ENCODE results near the gene VTI1B. TPM values are rescaled to one million over a fixed set of nuclear protein-coding genes. Genes with fewer than 3 reads are reported as not detected.

The VTI1B gene
- total RNA-seq, 5 donors from 2014 or later (not counting 1 experiment from before 2014, with no cell fraction given) = 41.6 to 66.9 (median 54.7) TPM

DNA sequence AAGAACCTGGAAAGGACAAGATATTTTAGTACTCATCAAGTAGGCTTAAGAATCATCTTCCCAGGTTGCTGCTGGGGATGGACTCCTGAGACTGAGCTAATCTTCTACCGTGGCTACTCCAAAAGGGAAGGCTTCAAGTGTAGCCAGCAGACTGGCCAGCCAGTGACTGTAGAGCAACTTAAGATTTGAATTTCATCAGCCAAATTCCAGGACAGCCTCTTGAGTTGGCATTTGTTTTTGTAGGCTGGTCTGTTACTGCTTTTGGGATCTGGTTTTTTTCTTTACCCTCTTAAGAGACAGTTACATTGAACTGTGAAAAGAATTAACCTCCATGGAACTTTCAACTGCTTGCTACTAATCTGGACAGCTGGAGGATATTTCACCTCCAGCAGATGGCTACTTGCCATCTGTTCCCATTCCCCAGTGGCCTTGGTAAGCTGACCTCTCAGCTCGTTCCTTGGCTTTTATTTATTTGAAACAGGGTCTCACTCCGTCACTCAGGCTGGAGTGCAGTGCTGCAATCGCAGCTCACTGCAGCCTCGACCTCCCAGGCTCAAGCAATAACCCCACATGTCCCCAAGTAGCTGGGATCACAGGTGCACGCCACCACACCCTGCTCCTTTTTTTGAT lies 20.7 kb downstream of the VTI1B start:
- DNase-seq (no peak), ATAC-seq (replicated peaks in 1 of 4) (no peak)
- Mint-ChIP-seq H3K4me3 (no peak overlapping the region), H3K27ac (no peak overlapping the region), H3K4me1 (no peaks in the 10 kb centered on the region), H3K27me3 (no peaks in the 10 kb centered on the region), H3K9me3 (no peaks in the 10 kb centered on the region), H3K36me3 (peaks cover 42% of the 10 kb centered on the region)
- Histone ChIP-seq H3K27me3 (replicated peaks in 1 of 2; ENCODE audit: control insufficient read depth in 2 of 2, extremely low read depth in 1 of 2, insufficient read depth in 2 of 2, low read length in 1 of 2) (no peaks in the 10 kb centered on the region), H3K4me3 (ENCODE audit: control insufficient read depth in 1 of 2, extremely low read depth in 1 of 2, low read length in 1 of 2) (no peak overlapping the region), H3K9me3 (no peaks in the 10 kb centered on the region), H3K27ac (ENCODE audit: low read length) (no peak overlapping the region), H3K4me1 (ENCODE audit: control insufficient read depth in 1 of 2, extremely low read depth in 1 of 2, insufficient read depth in 2 of 2, low read length in 2 of 2) (no peaks in the 10 kb centered on the region), H3K36me3 (ENCODE audit: control insufficient read depth in 2 of 2, extremely low read depth in 1 of 2, insufficient read depth in 1 of 2, low read length in 1 of 2) (peaks cover 9 to 89% of the 10 kb centered on the region in 2 donors)
- 100% methylated on average over 2 of the region's 6 CpGs for WGBS (ENCODE audit: insufficient coverage)
- CTCF ChIA-PET = interaction anchor here (0.6 to 1.5 kb wide), 5 partner anchors 9 to 109 kb away, joined by 3 to 6 read pairs (median 3); no protein-coding TSS in a partner anchor
- POLR2A ChIA-PET = interaction anchor here in 1 of 2 donors (0.6 kb wide), 1 partner anchor 106 kb away, joined by 3 read pairs; no protein-coding TSS in a partner anchor

- Histone ChIP-seq H3K4me1 (ENCODE audit: control insufficient read depth in 1 of 2, extremely low read depth in 1 of 2, insufficient read depth in 2 of 2, low read length in 2 of 2) (no peaks in the 10 kb centered on the region), H3K4me3 (ENCODE audit: control insufficient read depth in 1 of 2, extremely low read depth in 1 of 2, low read length in 1 of 2) (no peak overlapping the region), H3K36me3 (ENCODE audit: control insufficient read depth in 2 of 2, extremely low read depth in 1 of 2, insufficient read depth in 1 of 2, low read length in 1 of 2) (peaks cover 9 to 90% of the 10 kb centered on the region in 2 donors), H3K27me3 (replicated peaks in 1 of 2; ENCODE audit: control insufficient read depth in 2 of 2, extremely low read depth in 1 of 2, insufficient read depth in 2 of 2, low read length in 1 of 2) (no peaks in the 10 kb centered on the region), H3K27ac (ENCODE audit: low read length) (no peak overlapping the region), H3K9me3 (no peaks in the 10 kb centered on the region)
- no peaks in the 10 kb centered on the region for H3K4me1 Mint-ChIP-seq
- ATAC-seq (replicated peaks in 1 of 4) = no peak
- H3K27me3 Mint-ChIP-seq = no peaks in the 10 kb centered on the region
- H3K9me3 Mint-ChIP-seq = no peaks in the 10 kb centered on the region
- ChIA-PET POLR2A (interaction anchor here in 1 of 2 donors (0.6 kb wide), 1 partner anchor 15 kb away, joined by 8 read pairs; no protein-coding TSS in a partner anchor), CTCF (interaction anchor here in 1 of 2 donors (0.6 kb wide), 1 partner anchor 1169 kb away, joined by 4 read pairs; no protein-coding TSS in a partner anchor)
- no peak overlapping the region for H3K27ac Mint-ChIP-seq
- no peak overlapping the region for H3K4me3 Mint-ChIP-seq
- no peak for DNase-seq
- H3K36me3 Mint-ChIP-seq = peaks cover 38% of the 10 kb centered on the region
- no CpG with 5 or more reads among the region's 1 CpG for WGBS (ENCODE audit: insufficient coverage)
These were observed 22.2 kb downstream of the VTI1B start for GRCh38 chr14:67652189-67652588.

- Histone ChIP-seq H3K36me3 (ENCODE audit: control insufficient read depth in 2 of 2, extremely low read depth in 1 of 2, insufficient read depth in 1 of 2, low read length in 1 of 2) (peaks cover 12 to 77% of the 10 kb centered on the region in 2 donors), H3K27ac (ENCODE audit: low read length) (no peak overlapping the region), H3K27me3 (replicated peaks in 1 of 2; ENCODE audit: control insufficient read depth in 2 of 2, extremely low read depth in 1 of 2, insufficient read depth in 2 of 2, low read length in 1 of 2) (no peaks in the 10 kb centered on the region), H3K4me1 (ENCODE audit: control insufficient read depth in 1 of 2, extremely low read depth in 1 of 2, insufficient read depth in 2 of 2, low read length in 2 of 2) (no peaks in the 10 kb centered on the region), H3K9me3 (no peaks in the 10 kb centered on the region), H3K4me3 (ENCODE audit: control insufficient read depth in 1 of 2, extremely low read depth in 1 of 2, low read length in 1 of 2) (no peak overlapping the region)
- DNase-seq (no peak), ATAC-seq (replicated peaks in 1 of 4) (no peak)
- POLR2A ChIA-PET = no interaction called here
- H3K4me1 Mint-ChIP-seq = no peaks in the 10 kb centered on the region
- CTCF ChIA-PET = no interaction called here
- no peak overlapping the region for H3K4me3 Mint-ChIP-seq
- no peaks in the 10 kb centered on the region for H3K27me3 Mint-ChIP-seq
- no CpG with 5 or more reads among the region's 2 CpGs for WGBS (ENCODE audit: insufficient coverage)
- no peaks in the 10 kb centered on the region for H3K9me3 Mint-ChIP-seq
- no peak overlapping the region for H3K27ac Mint-ChIP-seq
- H3K36me3 Mint-ChIP-seq = peaks cover 39% of the 10 kb centered on the region
These were observed 23.7 kb downstream of the VTI1B start for GRCh38 chr14:67650694-67651093.

- POLR2A ChIA-PET = no interaction called here
- CTCF ChIA-PET = no interaction called here
- H3K9me3 Mint-ChIP-seq = no peaks in the 10 kb centered on the region
- H3K27ac ChIP-seq (ENCODE audit: low read length) = no peak overlapping the region
- no peak overlapping the region for H3K27ac Mint-ChIP-seq
- no peak overlapping the region for H3K4me3 Mint-ChIP-seq
- DNase-seq (no peak), ATAC-seq (replicated peaks in 1 of 4) (no peak)
- H3K9me3 ChIP-seq = no peaks in the 10 kb centered on the region
- H3K4me3 ChIP-seq (ENCODE audit: control insufficient read depth in 1 of 2, extremely low read depth in 1 of 2, low read length in 1 of 2) = no peak overlapping the region
- H3K36me3 ChIP-seq (ENCODE audit: control insufficient read depth in 2 of 2, extremely low read depth in 1 of 2, insufficient read depth in 1 of 2, low read length in 1 of 2) = peaks cover 12 to 74% of the 10 kb centered on the region in 2 donors
- peaks cover 41% of the 10 kb centered on the region for H3K36me3 Mint-ChIP-seq
- H3K27me3 Mint-ChIP-seq = no peaks in the 10 kb centered on the region
- H3K4me1 ChIP-seq (ENCODE audit: control insufficient read depth in 1 of 2, extremely low read depth in 1 of 2, insufficient read depth in 2 of 2, low read length in 2 of 2) = no peaks in the 10 kb centered on the region
- H3K4me1 Mint-ChIP-seq = no peaks in the 10 kb centered on the region
- no peaks in the 10 kb centered on the region for H3K27me3 ChIP-seq (replicated peaks in 1 of 2; ENCODE audit: control insufficient read depth in 2 of 2, extremely low read depth in 1 of 2, insufficient read depth in 2 of 2, low read length in 1 of 2)
- WGBS (ENCODE audit: insufficient coverage) = no CpG with 5 or more reads among the region's 1 CpG
These were observed 24.3 kb downstream of the VTI1B start for GRCh38 chr14:67650151-67650550.

DNA sequence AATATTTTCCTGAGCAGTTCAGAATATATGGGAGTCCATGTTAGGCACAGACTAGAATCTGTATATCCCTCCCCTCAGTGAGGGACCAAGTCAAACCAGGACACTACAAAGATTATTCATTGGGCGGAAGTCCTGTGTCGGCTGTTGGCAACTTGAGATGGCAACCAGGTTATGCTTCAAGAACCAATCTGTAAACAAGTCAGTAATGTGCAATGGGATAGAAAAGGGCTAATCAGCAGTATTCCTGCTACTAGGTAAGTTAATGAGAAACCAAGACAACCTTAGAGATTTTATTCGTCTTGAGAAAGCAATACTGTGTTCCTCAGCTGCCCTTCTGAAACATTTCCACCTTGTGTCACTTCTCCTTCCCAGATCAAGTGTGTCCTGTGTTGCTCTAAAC lies 28.3 kb downstream of the VTI1B start:
- ChIA-PET POLR2A (no interaction called here), CTCF (no interaction called here)
- Mint-ChIP-seq H3K9me3 (no peaks in the 10 kb centered on the region), H3K27ac (no peak overlapping the region), H3K4me3 (no peak overlapping the region), H3K4me1 (peaks cover 5 to 6% (median 6%) of the 10 kb centered on the region in 3 donors), H3K27me3 (no peaks in the 10 kb centered on the region), H3K36me3 (peaks cover 35% of the 10 kb centered on the region)
- WGBS (ENCODE audit: insufficient coverage) = no CpG with 5 or more reads among the region's 3 CpGs
- ATAC-seq (replicated peaks in 1 of 4) (no peak), DNase-seq (no peak)
- Histone ChIP-seq H3K4me1 (ENCODE audit: control insufficient read depth in 1 of 2, extremely low read depth in 1 of 2, insufficient read depth in 2 of 2, low read length in 2 of 2) (no peaks in the 10 kb centered on the region), H3K9me3 (no peaks in the 10 kb centered on the region), H3K4me3 (ENCODE audit: control insufficient read depth in 1 of 2, extremely low read depth in 1 of 2, low read length in 1 of 2) (no peak overlapping the region), H3K27ac (ENCODE audit: low read length) (no peak overlapping the region), H3K27me3 (replicated peaks in 1 of 2; ENCODE audit: control insufficient read depth in 2 of 2, extremely low read depth in 1 of 2, insufficient read depth in 2 of 2, low read length in 1 of 2) (no peaks in the 10 kb centered on the region), H3K36me3 (ENCODE audit: control insufficient read depth in 2 of 2, extremely low read depth in 1 of 2, insufficient read depth in 1 of 2, low read length in 1 of 2) (peaks cover 12 to 37% of the 10 kb centered on the region in 2 donors)

- CTCF ChIA-PET = interaction anchor here in 1 of 2 donors (0.7 kb wide), 1 partner anchor 9 kb away, joined by 3 read pairs; no protein-coding TSS in a partner anchor
These were observed 29.0 kb downstream of the VTI1B start for GRCh38 chr14:67645414-67645813.

More at GRCh38 chr14:67645414-67645813, 29.0 kb downstream of the VTI1B start:
- Histone ChIP-seq H3K36me3 (ENCODE audit: control insufficient read depth in 2 of 2, extremely low read depth in 1 of 2, insufficient read depth in 1 of 2, low read length in 1 of 2) (peaks cover 8 to 30% of the 10 kb centered on the region in 2 donors), H3K9me3 (no peaks in the 10 kb centered on the region), H3K27me3 (replicated peaks in 1 of 2; ENCODE audit: control insufficient read depth in 2 of 2, extremely low read depth in 1 of 2, insufficient read depth in 2 of 2, low read length in 1 of 2) (no peaks in the 10 kb centered on the region), H3K4me3 (ENCODE audit: control insufficient read depth in 1 of 2, extremely low read depth in 1 of 2, low read length in 1 of 2) (no peak overlapping the region), H3K4me1 (ENCODE audit: control insufficient read depth in 1 of 2, extremely low read depth in 1 of 2, insufficient read depth in 2 of 2, low read length in 2 of 2) (no peaks in the 10 kb centered on the region), H3K27ac (ENCODE audit: low read length) (no peak overlapping the region)
- POLR2A ChIA-PET = no interaction called here
- peaks cover 5 to 6% (median 6%) of the 10 kb centered on the region in 3 donors for H3K4me1 Mint-ChIP-seq
- no peak overlapping the region for H3K4me3 Mint-ChIP-seq
- H3K27ac Mint-ChIP-seq = no peak overlapping the region
- WGBS (ENCODE audit: insufficient coverage) = 100% methylated on average over 3 of the region's 5 CpGs
- H3K9me3 Mint-ChIP-seq = no peaks in the 10 kb centered on the region
- no peaks in the 10 kb centered on the region for H3K27me3 Mint-ChIP-seq
- DNase-seq = no peak
- ATAC-seq (replicated peaks in 1 of 4) = no peak
- peaks cover 29% of the 10 kb centered on the region for H3K36me3 Mint-ChIP-seq

Measured in T-cell (primary cell).